GM15510 (cell line): Measurements from ENCODE around the gene RO60.

Experiments
- POLR2A ChIP-seq: IDR thresholded peaks from 3 replicates; pipeline ENCODE4 v1.6.1; 2011; ENCODE audit warnings: borderline replicate concordance; ENCODE audit not compliant: insufficient read length; ENCODE audit errors: extremely low read depth

Gene RO60

DNA sequence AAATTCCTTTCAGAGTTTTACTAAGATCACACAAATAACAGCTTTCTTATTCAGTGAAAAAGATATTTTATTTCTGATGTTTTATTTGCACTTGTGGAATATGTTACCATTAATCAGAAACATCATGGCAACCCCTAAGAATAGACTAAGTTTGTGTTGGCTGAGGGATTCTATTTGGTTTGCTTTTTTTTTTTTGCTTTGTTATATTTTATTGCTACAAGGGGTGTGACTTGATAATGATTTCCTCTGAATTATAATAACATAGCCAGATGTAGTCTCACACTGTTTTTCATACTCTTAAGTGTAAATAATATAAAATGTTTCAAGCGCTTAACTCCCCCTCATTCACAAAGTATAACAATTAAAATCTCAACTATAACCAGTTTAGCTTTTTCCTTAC lies 25.9 kb downstream of the RO60 start:
- no peak for TF ChIP-seq POLR2A

DNA sequence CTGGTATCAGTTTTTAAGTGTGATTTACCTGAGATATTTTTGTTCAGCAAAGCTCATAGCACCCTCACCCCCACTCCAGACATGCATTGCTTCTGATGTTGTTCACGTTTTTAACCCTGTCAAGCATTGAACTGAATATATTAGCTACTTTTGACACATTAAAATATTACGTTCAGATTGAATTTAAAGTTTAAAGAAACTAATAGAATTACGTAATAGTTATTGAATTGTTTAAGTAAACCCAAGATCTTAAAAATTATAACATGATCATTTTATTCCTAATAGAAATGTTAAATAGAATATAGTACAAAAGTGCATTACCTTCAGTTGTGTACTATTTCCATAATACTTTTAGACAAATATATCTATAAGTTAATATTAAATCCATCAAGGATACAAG lies 26.9 kb downstream of the RO60 start:
- TF ChIP-seq POLR2A: no peak

DNA sequence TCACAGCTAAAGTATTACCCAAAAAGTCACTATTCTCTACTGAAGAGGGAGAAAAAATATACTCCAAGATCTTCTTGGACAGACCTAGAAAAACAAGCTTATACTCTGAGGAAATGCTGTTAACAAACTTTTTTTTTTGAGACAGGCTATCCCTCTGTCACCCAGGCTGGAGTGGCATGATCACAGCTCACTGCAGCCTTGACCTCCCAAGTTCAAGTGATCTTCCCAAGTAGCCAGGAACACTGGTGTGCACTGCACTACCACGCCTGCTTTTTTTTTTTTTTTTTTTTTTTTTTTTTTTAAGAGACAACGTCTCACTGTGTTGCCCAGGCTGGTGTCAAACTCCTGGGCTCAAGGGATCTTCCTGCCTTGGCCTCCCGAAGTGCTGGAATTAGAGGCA lies 28.5 kb downstream of the RO60 start:
- TF ChIP-seq POLR2A: no peak

DNA sequence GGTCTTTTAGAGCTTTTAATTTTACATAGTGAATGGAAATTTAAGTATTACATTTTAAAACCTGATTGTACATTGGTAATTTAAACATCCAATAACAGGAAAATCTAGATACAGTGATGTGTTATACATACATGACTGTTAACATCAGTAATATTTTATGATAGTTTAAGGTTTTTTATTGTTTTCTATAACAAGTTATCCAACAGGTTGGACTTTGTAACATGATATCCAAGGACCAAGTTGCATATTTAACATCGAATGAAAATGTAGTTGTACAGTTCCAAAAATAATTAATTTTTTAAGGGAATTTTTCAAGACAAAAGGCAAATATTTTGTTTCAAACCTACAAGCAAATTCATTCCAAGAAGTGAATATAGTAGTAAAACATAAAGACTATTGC lies 31.5 kb downstream of the RO60 start:
- TF ChIP-seq POLR2A: no peak

DNA sequence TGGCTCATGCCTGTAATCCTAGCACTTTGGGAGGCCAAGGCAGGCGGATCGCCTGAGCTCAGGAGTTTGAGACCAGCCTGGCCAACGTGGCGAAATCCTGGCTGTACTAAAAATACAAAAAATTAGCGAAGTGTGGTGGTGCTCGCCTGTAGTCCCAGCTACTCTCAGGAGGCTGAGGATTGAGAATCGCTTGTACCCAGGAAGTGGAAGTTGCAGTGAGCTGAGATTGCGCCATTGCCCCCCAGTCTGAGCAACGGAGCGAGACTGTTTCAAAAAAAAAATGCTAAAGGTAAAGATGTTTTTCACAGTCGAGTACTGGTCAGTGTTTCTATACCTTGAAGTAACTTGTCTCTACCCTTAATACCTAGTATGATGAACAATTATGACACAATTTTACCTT lies 34.7 kb downstream of the RO60 start:
- no peak for TF ChIP-seq POLR2A

DNA sequence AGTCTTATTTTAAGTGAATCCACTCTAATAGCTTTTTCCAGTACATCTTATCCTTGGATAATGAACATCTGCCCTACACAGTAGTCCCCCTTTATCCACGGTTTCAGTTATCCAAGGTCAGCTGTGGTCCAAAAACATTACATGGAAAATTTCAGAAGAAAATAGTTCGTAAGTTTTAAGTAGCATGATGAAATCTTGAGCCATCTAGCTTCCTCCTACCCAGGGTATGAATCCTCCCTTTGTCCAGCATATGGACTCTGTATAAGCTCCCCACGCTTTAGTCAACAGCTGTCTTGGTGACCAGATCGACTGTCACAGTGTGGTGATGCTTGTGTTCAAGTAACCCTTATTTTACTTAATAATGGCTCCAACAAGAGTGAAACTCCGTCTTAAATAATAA lies 43.2 kb downstream of the RO60 start:
- no peak for TF ChIP-seq POLR2A

DNA sequence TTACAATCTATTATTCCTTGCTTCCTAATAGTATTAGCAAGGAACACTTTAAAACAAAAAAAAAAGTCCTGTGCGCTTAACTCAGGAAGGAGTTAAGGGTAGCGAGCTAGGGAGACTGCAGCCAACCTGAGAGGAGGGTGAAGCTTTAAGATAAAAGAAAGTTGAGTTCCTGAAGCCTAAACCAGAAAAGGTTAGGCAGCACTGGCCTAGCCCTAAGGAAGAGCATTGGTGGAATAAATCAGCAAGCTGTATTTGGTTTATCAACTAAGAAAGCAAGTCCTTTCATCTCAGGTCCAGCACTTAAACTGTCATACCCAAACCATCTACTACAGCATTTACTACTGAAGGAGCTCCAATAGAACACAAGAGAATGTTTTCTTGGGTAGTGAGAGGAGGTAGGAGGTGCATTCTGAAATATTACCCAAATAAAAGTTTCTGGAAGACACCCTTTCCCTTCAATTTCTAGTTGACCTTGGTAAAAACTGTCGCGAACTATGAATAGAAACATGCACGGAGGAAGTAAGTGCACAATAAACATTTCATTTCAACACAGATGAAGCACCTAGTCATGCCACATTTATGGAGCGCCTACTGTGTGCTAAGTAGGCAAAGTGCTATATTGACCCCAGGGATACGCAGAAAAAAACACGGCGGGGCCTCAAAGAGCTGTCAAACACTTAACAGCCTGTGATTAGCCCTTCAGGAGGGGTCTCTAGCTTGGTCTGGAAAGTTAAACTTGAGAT lies 44.5 kb downstream of the RO60 start:
- TF ChIP-seq POLR2A: no peak

DNA sequence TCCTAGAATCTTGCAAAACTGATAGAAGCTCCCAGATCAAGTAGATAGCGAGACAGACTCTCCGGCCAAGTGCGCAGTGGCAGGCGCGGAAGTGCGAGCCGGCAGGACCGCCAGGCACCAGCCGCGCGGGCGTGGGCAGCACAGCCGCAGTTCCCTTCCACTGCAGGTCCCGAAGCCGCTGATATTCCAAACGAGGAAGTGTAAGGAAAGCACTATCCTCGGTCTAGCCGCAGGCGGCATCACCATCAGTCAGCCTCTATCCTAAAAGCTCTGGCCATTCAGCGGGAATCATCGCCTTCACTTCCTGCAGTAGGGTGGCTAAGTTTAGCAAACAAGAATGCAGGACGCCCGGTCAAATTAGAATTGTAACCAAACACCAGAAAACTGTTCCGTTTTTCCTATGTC lies 45.1 kb downstream of the RO60 start:
- TF ChIP-seq POLR2A: no peak

DNA sequence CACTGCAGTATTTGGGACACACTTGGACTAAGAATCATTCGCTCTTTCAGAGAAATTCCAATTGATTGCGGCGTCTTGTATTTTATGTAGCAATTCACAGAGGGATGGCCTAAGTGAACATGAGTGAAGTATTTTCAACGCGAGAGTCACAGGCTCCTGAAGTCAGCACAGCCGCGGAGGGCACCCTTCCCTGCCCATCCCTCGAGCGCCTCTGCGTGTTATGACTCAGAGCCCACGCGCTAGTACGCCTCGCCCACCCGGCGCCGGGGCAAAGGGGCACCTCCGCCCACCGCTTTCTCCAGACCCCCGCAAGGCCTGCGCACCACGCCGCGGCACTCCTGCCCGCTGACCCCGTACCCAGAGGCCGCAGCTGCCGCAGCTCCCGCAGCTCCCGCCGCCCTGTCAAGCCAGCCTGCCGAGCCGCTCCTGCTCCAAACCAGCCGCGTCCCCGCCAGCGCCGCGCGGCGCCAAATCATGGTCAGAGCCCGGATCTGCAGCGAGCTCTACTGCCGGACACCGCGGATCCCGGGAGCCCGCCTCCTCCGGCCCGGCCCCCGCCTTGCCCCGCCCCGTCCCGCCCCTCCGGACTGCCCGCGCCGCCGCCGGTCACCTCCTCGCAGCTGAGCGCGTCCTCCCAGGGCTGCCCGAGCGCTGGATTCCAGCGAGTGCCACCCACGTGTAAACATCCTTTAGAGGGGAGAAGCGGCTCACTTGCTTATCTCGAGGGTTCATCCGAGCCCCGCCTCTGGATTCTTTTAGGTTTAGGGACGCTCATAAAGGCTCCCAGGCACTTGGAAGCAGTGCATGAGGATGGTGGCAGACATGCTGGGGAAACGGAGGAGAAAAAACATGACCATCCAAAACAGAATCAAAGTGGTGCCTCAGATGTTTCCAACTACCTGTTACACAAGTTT lies 45.8 kb downstream of the RO60 start, which contains the start of gene GLRX2:
TSS of gene GLRX2 (minus strand) at position 508 of the 914 bp plus-strand sequence. CDS start at position 476, 32 bp downstream.
- TF ChIP-seq POLR2A: peak; percentile 87

DNA sequence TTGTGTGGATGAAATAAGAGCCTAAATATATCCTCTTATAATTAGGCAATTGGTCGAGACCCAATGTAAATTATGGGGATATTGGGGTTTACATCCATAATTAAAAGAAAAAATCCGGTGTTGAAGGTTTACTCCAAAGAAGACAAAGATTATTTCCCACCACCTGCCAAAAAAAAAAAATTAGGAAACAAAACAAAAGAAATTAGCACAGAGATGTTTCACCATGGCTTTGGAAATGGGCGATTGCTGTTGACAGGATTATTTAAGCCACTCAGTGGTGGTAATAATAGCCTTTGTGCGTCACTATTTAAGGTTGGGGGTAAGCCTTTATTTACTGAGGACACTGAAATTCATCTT lies 46.4 kb downstream of the RO60 start:
- no peak for TF ChIP-seq POLR2A

DNA sequence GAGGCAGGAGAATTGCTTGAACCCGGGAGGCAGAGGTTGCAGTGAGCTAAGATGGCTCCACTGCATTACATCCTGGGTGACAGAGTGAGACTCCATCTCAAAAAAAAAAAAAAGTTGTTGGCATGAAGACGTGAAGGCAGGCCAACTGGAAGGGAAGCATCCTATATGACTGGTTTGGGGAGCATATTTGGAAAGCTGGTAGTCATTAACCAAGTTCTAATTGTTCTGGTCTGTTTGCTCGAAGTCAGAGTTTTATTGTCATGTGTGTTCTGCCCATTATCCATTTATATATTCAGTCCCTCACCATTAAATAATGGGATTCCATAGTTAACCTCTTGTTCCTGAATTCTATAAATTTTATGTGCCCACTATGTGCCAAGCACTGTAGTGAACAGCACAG lies 49.1 kb downstream of the RO60 start:
- TF ChIP-seq POLR2A: no peak
